ENCODE measurements around the gene A3GALT2. TPM values are rescaled to one million over a fixed set of nuclear protein-coding genes. Genes with fewer than 3 reads are reported as not detected.

The A3GALT2 gene
- total RNA-seq, 1 experiment from 2014 or later, result not detected

DNA sequence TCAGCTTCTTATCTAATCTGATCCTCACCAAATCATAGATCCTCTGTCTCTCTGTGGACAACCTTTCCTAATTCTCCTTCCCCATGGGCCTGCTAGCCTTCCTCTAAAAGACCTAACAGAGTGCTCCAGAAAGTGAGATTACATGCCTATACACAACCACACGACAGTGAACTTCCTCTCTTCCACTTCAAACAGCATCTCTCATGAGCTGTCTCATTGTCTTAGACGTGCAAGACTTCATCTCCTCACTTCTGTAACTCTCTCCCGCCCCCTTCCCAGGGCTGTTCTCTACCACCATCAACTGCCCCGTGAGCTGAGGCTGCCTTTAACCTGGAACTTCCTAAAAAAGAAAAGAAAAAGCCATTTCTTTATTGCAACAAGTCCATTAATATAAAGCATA lies 14.1 kb upstream of the A3GALT2 start (continued):
- TF ChIP-seq, protein P1, sequence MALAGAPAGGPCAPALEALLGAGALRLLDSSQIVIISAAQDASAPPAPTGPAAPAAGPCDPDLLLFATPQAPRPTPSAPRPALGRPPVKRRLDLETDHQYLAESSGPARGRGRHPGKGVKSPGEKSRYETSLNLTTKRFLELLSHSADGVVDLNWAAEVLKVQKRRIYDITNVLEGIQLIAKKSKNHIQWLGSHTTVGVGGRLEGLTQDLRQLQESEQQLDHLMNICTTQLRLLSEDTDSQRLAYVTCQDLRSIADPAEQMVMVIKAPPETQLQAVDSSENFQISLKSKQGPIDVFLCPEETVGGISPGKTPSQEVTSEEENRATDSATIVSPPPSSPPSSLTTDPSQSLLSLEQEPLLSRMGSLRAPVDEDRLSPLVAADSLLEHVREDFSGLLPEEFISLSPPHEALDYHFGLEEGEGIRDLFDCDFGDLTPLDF (CRISPR knock-in tag; IDR thresholded peaks at IDR 0.05), result no peak
- no peak for TF ChIP-seq FOXP1 (CRISPR knock-in tag; IDR thresholded peaks at IDR 0.05; ENCODE audit: borderline replicate concordance)

DNA sequence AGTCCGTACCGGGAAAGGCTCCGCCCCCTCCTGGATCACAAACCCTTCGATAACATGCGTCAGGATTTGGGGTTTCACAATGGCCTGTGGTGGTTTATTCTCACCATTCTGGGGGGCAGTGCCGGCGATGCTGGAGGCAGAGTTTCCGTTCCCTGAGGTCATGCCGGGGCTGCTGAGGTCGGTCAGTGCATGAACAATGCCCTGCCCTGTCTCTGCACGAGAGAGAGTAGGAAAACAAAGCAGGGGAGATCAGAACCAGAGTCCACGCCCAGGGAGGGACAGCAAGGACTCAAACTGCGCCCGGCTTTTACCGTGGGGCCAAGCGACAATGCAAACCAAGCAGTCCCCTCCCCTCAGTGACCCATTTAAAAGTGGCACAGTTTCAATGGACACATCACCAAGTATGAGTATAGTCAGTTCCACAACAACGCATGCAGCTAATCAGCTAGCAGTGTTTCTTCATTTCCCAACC lies 13.2 kb upstream of the A3GALT2 start:
- POLR2A ChIA-PET, result no interaction called here
- H3K9me3 Mint-ChIP-seq, result no peaks in the 10 kb centered on the region
- H3K27ac Mint-ChIP-seq, result no peak overlapping the region
- ATAC-seq (no peak), DNase-seq (ENCODE audit: low spot score) (no peak)
- CTCF ChIA-PET, result interaction anchor here (0.8 to 2.7 kb wide), 4 partner anchors 35 to 207 kb away, joined by 3 to 15 read pairs (median 4); no protein-coding TSS in a partner anchor
- no peaks in the 10 kb centered on the region for H3K36me3 Mint-ChIP-seq
- H3K27me3 Mint-ChIP-seq (ENCODE audit: low read depth), result peaks cover 24% of the 10 kb centered on the region
- TF ChIP-seq GRHL2 (CRISPR knock-in tag; IDR thresholded peaks at IDR 0.05; ENCODE audit: insufficient replicate concordance, severe bottlenecking), result no peak
- no peak for TF ChIP-seq IRF2 (CRISPR knock-in tag; IDR thresholded peaks at IDR 0.05; ENCODE audit: borderline replicate concordance, low read depth)
- TF ChIP-seq, protein P2, sequence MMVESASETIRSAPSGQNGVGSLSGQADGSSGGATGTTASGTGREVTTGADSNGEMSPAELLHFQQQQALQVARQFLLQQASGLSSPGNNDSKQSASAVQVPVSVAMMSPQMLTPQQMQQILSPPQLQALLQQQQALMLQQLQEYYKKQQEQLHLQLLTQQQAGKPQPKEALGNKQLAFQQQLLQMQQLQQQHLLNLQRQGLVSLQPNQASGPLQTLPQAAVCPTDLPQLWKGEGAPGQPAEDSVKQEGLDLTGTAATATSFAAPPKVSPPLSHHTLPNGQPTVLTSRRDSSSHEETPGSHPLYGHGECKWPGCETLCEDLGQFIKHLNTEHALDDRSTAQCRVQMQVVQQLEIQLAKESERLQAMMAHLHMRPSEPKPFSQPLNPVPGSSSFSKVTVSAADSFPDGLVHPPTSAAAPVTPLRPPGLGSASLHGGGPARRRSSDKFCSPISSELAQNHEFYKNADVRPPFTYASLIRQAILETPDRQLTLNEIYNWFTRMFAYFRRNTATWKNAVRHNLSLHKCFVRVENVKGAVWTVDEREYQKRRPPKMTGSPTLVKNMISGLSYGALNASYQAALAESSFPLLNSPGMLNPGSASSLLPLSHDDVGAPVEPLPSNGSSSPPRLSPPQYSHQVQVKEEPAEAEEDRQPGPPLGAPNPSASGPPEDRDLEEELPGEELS (CRISPR knock-in tag; IDR thresholded peaks at IDR 0.05), result no peak
- TF ChIP-seq, protein P3, sequence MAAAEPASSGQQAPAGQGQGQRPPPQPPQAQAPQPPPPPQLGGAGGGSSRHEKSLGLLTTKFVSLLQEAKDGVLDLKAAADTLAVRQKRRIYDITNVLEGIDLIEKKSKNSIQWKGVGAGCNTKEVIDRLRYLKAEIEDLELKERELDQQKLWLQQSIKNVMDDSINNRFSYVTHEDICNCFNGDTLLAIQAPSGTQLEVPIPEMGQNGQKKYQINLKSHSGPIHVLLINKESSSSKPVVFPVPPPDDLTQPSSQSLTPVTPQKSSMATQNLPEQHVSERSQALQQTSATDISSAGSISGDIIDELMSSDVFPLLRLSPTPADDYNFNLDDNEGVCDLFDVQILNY (CRISPR knock-in tag; IDR thresholded peaks at IDR 0.05), result no peak
- TF ChIP-seq SP1 (CRISPR knock-in tag; conservative IDR thresholded peaks at IDR 0.05), result no peak
- TF ChIP-seq ELF4 (CRISPR knock-in tag; IDR thresholded peaks at IDR 0.05; ENCODE audit: low read depth), result no peak
- TF ChIP-seq, protein P4, sequence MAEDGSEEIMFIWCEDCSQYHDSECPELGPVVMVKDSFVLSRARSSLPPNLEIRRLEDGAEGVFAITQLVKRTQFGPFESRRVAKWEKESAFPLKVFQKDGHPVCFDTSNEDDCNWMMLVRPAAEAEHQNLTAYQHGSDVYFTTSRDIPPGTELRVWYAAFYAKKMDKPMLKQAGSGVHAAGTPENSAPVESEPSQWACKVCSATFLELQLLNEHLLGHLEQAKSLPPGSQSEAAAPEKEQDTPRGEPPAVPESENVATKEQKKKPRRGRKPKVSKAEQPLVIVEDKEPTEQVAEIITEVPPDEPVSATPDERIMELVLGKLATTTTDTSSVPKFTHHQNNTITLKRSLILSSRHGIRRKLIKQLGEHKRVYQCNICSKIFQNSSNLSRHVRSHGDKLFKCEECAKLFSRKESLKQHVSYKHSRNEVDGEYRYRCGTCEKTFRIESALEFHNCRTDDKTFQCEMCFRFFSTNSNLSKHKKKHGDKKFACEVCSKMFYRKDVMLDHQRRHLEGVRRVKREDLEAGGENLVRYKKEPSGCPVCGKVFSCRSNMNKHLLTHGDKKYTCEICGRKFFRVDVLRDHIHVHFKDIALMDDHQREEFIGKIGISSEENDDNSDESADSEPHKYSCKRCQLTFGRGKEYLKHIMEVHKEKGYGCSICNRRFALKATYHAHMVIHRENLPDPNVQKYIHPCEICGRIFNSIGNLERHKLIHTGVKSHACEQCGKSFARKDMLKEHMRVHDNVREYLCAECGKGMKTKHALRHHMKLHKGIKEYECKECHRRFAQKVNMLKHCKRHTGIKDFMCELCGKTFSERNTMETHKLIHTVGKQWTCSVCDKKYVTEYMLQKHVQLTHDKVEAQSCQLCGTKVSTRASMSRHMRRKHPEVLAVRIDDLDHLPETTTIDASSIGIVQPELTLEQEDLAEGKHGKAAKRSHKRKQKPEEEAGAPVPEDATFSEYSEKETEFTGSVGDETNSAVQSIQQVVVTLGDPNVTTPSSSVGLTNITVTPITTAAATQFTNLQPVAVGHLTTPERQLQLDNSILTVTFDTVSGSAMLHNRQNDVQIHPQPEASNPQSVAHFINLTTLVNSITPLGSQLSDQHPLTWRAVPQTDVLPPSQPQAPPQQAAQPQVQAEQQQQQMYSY (CRISPR knock-in tag; IDR thresholded peaks at IDR 0.05), result no peak
- TF ChIP-seq EMX1 (CRISPR knock-in tag; IDR thresholded peaks at IDR 0.05), result no peak
- TF ChIP-seq CBFB (CRISPR knock-in tag; IDR thresholded peaks at IDR 0.05; ENCODE audit: low read depth), result no peak
- TF ChIP-seq ZNF317 (CRISPR knock-in tag; IDR thresholded peaks at IDR 0.05; ENCODE audit: borderline replicate concordance, low read depth), result no peak
- no peak for TF ChIP-seq HMGA2 (CRISPR knock-in tag; IDR thresholded peaks at IDR 0.05)
- TF ChIP-seq CREB1 (CRISPR knock-in tag; IDR thresholded peaks at IDR 0.05), result no peak
- TF ChIP-seq, protein P5, sequence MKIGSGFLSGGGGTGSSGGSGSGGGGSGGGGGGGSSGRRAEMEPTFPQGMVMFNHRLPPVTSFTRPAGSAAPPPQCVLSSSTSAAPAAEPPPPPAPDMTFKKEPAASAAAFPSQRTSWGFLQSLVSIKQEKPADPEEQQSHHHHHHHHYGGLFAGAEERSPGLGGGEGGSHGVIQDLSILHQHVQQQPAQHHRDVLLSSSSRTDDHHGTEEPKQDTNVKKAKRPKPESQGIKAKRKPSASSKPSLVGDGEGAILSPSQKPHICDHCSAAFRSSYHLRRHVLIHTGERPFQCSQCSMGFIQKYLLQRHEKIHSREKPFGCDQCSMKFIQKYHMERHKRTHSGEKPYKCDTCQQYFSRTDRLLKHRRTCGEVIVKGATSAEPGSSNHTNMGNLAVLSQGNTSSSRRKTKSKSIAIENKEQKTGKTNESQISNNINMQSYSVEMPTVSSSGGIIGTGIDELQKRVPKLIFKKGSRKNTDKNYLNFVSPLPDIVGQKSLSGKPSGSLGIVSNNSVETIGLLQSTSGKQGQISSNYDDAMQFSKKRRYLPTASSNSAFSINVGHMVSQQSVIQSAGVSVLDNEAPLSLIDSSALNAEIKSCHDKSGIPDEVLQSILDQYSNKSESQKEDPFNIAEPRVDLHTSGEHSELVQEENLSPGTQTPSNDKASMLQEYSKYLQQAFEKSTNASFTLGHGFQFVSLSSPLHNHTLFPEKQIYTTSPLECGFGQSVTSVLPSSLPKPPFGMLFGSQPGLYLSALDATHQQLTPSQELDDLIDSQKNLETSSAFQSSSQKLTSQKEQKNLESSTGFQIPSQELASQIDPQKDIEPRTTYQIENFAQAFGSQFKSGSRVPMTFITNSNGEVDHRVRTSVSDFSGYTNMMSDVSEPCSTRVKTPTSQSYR (CRISPR knock-in tag; IDR thresholded peaks at IDR 0.05), result no peak
- no peak for TF ChIP-seq GTF2I (CRISPR knock-in tag; conservative IDR thresholded peaks at IDR 0.05)
- TF ChIP-seq, protein P6, sequence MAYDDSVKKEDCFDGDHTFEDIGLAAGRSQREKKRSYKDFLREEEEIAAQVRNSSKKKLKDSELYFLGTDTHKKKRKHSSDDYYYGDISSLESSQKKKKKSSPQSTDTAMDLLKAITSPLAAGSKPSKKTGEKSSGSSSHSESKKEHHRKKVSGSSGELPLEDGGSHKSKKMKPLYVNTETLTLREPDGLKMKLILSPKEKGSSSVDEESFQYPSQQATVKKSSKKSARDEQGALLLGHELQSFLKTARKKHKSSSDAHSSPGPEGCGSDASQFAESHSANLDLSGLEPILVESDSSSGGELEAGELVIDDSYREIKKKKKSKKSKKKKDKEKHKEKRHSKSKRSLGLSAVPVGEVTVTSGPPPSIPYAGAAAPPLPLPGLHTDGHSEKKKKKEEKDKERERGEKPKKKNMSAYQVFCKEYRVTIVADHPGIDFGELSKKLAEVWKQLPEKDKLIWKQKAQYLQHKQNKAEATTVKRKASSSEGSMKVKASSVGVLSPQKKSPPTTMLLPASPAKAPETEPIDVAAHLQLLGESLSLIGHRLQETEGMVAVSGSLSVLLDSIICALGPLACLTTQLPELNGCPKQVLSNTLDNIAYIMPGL (CRISPR knock-in tag; IDR thresholded peaks at IDR 0.05), result no peak
- no peak for TF ChIP-seq ZNF396 (CRISPR knock-in tag; IDR thresholded peaks at IDR 0.05; ENCODE audit: borderline replicate concordance)
- TF ChIP-seq, protein P7, sequence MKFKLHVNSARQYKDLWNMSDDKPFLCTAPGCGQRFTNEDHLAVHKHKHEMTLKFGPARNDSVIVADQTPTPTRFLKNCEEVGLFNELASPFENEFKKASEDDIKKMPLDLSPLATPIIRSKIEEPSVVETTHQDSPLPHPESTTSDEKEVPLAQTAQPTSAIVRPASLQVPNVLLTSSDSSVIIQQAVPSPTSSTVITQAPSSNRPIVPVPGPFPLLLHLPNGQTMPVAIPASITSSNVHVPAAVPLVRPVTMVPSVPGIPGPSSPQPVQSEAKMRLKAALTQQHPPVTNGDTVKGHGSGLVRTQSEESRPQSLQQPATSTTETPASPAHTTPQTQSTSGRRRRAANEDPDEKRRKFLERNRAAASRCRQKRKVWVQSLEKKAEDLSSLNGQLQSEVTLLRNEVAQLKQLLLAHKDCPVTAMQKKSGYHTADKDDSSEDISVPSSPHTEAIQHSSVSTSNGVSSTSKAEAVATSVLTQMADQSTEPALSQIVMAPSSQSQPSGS (CRISPR knock-in tag; IDR thresholded peaks at IDR 0.05; ENCODE audit: borderline replicate concordance, low read depth), result no peak
- TF ChIP-seq, protein P8, sequence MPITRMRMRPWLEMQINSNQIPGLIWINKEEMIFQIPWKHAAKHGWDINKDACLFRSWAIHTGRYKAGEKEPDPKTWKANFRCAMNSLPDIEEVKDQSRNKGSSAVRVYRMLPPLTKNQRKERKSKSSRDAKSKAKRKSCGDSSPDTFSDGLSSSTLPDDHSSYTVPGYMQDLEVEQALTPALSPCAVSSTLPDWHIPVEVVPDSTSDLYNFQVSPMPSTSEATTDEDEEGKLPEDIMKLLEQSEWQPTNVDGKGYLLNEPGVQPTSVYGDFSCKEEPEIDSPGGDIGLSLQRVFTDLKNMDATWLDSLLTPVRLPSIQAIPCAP (CRISPR knock-in tag; IDR thresholded peaks at IDR 0.05), result no peak
- H3K4me3 Mint-ChIP-seq, result no peak overlapping the region
- peaks cover 21% of the 10 kb centered on the region for H3K4me1 Mint-ChIP-seq

Measured in WTC11 (cell line).